Measurements from ENCODE around the gene WWC2.
A peak's percentile ranks its signal among the peaks of the same experiment; 100 is the strongest.

Gene WWC2

DNA sequence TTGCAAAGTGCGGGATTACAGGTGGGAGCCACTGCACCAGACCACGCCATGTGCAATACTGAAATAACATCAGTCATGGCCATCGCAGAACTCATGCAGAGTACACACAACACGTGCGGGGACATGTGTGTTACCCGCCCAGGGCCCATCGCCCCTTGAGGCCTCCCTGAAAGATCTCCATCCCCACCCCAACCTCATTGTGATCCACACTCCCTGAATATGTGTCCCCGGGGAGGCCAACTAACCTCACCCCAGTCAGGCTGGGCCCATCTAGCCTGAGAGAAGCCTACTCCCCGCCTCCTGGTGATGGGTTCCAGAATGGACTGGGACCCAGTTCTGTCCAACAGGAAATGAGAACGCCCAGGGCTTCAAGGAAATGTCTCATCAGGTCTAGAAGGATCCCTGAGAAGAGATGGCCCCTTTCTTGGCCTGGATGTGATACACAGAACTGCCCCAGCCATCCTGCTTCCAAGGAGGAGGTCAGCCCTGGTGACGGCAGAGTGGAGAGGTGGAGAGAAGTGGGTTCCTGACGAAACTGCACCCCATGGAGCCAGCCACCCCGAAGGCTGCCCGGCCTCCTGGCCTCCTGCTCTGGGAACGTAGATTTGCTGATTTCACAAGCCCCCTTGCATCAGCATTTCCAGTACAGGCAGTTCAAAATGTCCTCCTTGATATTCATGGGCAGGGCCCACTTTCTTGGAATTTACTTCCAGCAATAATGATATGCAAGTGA, 245.6 kb downstream of the WWC2 start:
- H3K4me3 ChIP-seq (ENCODE audit: low read depth, low read length): no peak overlapping the region
- TF ChIP-seq, protein P1, sequence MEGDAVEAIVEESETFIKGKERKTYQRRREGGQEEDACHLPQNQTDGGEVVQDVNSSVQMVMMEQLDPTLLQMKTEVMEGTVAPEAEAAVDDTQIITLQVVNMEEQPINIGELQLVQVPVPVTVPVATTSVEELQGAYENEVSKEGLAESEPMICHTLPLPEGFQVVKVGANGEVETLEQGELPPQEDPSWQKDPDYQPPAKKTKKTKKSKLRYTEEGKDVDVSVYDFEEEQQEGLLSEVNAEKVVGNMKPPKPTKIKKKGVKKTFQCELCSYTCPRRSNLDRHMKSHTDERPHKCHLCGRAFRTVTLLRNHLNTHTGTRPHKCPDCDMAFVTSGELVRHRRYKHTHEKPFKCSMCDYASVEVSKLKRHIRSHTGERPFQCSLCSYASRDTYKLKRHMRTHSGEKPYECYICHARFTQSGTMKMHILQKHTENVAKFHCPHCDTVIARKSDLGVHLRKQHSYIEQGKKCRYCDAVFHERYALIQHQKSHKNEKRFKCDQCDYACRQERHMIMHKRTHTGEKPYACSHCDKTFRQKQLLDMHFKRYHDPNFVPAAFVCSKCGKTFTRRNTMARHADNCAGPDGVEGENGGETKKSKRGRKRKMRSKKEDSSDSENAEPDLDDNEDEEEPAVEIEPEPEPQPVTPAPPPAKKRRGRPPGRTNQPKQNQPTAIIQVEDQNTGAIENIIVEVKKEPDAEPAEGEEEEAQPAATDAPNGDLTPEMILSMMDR (conservative IDR thresholded peaks at IDR 0.05; ENCODE audit: low read depth, low read length): no peak
- DNase-seq (ENCODE audit: low read depth): peak; percentile 72

DNA sequence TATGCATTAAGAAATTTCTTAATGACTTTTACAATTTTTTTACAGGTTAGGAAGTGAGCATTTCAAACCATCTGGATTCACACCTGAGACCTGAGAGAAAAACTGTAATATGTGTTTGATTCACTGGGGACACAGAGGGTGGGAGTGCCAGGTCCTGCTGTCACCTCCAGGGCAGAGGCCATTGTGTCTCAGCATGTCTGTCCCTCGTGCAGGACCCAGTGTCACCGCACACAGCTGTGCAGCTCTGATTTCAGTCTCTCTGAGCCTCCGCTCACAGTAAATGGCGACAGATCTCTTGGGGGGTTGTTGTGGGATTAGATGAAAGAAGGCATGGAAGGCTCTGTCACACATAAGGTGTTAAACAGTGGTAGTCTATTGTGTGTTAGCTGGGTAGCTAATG, 246.2 kb downstream of the WWC2 start:
- H3K4me3 ChIP-seq (ENCODE audit: low read depth, low read length): no peak overlapping the region
- DNase-seq (ENCODE audit: low read depth): no peak
- TF ChIP-seq, protein P1 (conservative IDR thresholded peaks at IDR 0.05; ENCODE audit: low read depth, low read length): no peak

DNA sequence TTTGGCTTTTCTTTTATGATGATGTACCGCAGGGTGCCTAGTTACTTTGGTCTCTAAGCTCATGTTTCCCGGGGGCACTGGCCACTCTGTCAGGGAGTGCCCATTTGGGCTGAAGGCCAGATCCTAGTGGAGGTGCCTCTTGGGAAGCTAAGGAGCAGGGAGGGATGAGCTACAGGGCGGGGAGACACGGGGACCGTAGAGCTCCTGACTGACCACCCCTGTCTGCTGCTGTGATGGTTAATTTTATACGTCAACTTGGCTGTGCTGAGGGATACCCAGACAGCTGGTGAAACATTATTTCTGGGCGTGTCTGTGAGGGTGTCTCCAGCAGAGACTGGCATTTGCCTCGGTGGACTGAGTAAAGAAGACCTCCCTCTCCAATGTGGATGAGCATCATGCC, 248.1 kb downstream of the WWC2 start:
- TF ChIP-seq, protein P1 (conservative IDR thresholded peaks at IDR 0.05; ENCODE audit: low read depth, low read length): no peak
- H3K4me3 ChIP-seq (ENCODE audit: low read depth, low read length): no peak overlapping the region
- no peak for DNase-seq (ENCODE audit: low read depth)

DNA sequence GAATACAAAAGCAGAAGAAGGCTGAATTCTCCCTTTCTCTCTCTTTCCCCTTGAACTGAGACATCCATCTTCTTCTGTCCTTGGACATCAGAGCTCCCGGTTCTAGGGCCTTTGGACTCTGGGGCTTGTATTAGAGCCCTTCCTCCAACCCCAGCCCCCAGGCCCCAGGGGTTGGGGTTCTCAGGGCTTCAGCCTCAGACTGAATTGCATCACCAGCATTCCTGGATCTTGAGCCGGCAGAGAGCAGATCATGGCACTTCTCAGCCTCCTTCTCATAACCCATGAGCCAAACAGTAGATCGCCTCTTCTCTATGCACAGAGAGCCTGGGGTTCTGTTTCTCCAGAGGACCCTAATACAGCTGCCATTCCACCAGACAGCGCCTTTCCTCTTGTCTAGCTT, 248.5 kb downstream of the WWC2 start:
- TF ChIP-seq, protein P1 (conservative IDR thresholded peaks at IDR 0.05; ENCODE audit: low read depth, low read length): no peak
- no peak overlapping the region for H3K4me3 ChIP-seq (ENCODE audit: low read depth, low read length)
- peak; percentile 68 for DNase-seq (ENCODE audit: low read depth)

DNA sequence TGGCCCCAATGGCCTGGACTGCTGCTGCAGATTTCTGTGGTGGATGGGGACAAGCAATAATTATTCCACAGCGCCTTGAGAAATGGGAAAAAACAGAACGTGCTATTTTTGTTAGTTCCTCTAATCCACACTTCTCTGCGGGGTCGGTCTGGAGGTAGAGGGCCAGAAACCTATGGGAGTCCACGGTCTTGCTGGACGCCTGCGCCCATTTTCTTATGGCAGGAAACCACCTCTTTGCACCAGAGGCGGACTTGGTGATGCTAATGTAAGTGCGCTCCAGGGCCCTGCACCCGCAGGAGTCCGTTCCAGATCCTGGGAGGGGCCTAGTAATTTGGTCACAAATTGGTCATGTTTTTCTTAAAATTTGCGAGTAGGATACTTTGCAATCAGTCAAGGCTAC, 249.1 kb downstream of the WWC2 start:
- TF ChIP-seq, protein P1 (conservative IDR thresholded peaks at IDR 0.05; ENCODE audit: low read depth, low read length): no peak
- H3K4me3 ChIP-seq (ENCODE audit: low read depth, low read length): no peak overlapping the region
- no peak for DNase-seq (ENCODE audit: low read depth)

DNA sequence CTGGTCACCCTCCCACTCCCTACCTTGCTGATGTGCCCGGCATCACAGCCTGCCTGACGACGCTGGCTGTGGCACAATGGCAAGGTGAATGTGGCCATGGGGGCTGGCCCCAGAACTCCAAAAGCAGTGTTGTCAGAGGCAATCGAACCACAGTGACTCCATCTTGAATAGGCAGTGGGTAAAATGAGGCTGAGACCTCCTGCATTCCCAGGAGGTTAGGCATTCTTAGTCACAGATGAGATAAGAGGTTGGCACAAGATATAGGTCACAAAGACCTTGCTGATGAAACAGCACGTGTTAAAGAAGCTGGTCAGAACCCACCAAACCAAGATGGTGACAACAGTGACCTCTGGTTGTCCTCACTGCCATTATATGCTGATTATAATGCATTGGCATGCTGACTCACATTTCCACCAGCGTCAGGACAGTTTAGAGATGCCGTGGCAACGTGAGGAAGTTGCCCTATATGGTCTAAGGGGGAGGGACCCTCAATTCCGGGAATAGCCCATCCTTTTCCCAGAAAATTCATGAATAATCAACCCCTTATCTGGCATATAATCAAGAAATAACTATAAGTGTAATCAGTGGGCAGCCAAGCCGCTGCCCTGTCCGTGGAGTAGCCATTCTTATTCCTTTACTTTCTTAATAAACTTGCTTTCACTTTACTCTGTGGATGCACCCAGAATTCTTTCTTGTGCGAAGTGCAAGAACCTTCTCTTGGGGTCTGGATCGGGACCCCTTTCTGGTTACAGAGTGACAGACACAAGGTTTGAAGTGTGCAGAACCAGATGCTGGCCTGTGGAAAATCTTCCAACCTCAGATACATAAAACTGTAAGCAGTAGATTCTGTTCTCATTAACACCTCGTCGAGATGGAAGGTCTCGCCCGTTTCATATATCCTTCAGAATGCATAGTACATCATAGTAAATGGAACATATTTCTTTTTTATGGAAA, 249.9 kb downstream of the WWC2 start:
- DNase-seq (ENCODE audit: low read depth): peak; percentile 81
- TF ChIP-seq, protein P1 (conservative IDR thresholded peaks at IDR 0.05; ENCODE audit: low read depth, low read length): no peak
- H3K4me3 ChIP-seq (ENCODE audit: low read depth, low read length): no peak overlapping the region

Measured in choroid plexus epithelial cell (primary cell).